ENCODE measurements around the gene SMAD1. TPM values are rescaled to one million over a fixed set of nuclear protein-coding genes. Genes with fewer than 3 reads are reported as not detected.

The SMAD1 gene
- total and polyA plus RNA-seq, 2 donors (not counting 1 experiment from before 2014, with no cell fraction given), result 13.0 to 25.1 TPM

- Histone ChIP-seq H4K20me1 (ENCODE audit: control insufficient read depth, extremely low read depth, insufficient read depth, low read length) (no peaks in the 10 kb centered on the region), H3K36me3 (ENCODE audit: control insufficient read depth, insufficient read depth, low read length) (no peaks in the 10 kb centered on the region), H3K79me2 (ENCODE audit: control insufficient read depth, insufficient read depth, low read length) (no peaks in the 10 kb centered on the region), H2AFZ (ENCODE audit: low read length) (no peak overlapping the region), H3K9me3 (ENCODE audit: control insufficient read depth, insufficient read depth, low read depth, low read length) (no peaks in the 10 kb centered on the region), H3K4me3 (replicated peaks in 1 of 4; ENCODE audit: control extremely low read depth in 1 of 4, insufficient read depth in 1 of 4, low read depth in 3 of 4, low read length in 4 of 4) (no peak overlapping the region), H3K27ac (ENCODE audit: insufficient read depth, low read length) (no peak overlapping the region), H3K4me1 (ENCODE audit: control insufficient read depth, extremely low read depth, insufficient read depth, low read length) (no peaks in the 10 kb centered on the region), H3K9ac (ENCODE audit: insufficient read depth, low read length) (no peak overlapping the region), H3K27me3 (ENCODE audit: control insufficient read depth, insufficient read depth, low read length) (no peaks in the 10 kb centered on the region), H3K4me2 (ENCODE audit: extremely low read depth, insufficient read depth, low read length) (no peak overlapping the region)
- TF ChIP-seq CTCF (conservative IDR thresholded peaks at IDR 0.05 in 1 of 2, IDR thresholded peaks at IDR 0.05 in 1 of 2; ENCODE audit: low read depth in 1 of 2, low read length in 2 of 2) (no peak), EZH2 (IDR thresholded peaks at IDR 0.05; ENCODE audit: low read length, missing control alignments) (no peak)
- DNase-seq (ENCODE audit: low read depth in 2 of 2), result no peak
Measured at GRCh38 chr4:145539671-145540070, 58.0 kb downstream of the SMAD1 start.

- Histone ChIP-seq H3K27ac (ENCODE audit: insufficient read depth, low read length) (no peak overlapping the region), H3K4me2 (ENCODE audit: extremely low read depth, insufficient read depth, low read length) (no peak overlapping the region), H3K27me3 (ENCODE audit: control insufficient read depth, insufficient read depth, low read length) (no peaks in the 10 kb centered on the region), H3K36me3 (ENCODE audit: control insufficient read depth, insufficient read depth, low read length) (no peaks in the 10 kb centered on the region), H4K20me1 (ENCODE audit: control insufficient read depth, extremely low read depth, insufficient read depth, low read length) (no peaks in the 10 kb centered on the region), H3K4me3 (replicated peaks in 1 of 4; ENCODE audit: control extremely low read depth in 1 of 4, insufficient read depth in 1 of 4, low read depth in 3 of 4, low read length in 4 of 4) (no peak overlapping the region), H3K79me2 (ENCODE audit: control insufficient read depth, insufficient read depth, low read length) (no peaks in the 10 kb centered on the region), H3K9me3 (ENCODE audit: control insufficient read depth, insufficient read depth, low read depth, low read length) (no peaks in the 10 kb centered on the region), H3K4me1 (ENCODE audit: control insufficient read depth, extremely low read depth, insufficient read depth, low read length) (peaks cover 3% of the 10 kb centered on the region), H3K9ac (ENCODE audit: insufficient read depth, low read length) (no peak overlapping the region), H2AFZ (ENCODE audit: low read length) (no peak overlapping the region)
- no peak for TF ChIP-seq EZH2 (IDR thresholded peaks at IDR 0.05; ENCODE audit: low read length, missing control alignments)
- DNase-seq (ENCODE audit: low read depth in 2 of 2), result peak; percentile 14 to 72
Measured at GRCh38 chr4:145540235-145540634, 58.6 kb downstream of the SMAD1 start.

- Histone ChIP-seq H3K4me2 (ENCODE audit: extremely low read depth, insufficient read depth, low read length) (no peak overlapping the region), H3K4me1 (ENCODE audit: control insufficient read depth, extremely low read depth, insufficient read depth, low read length) (peaks cover 8% of the 10 kb centered on the region), H3K9ac (ENCODE audit: insufficient read depth, low read length) (no peak overlapping the region), H4K20me1 (ENCODE audit: control insufficient read depth, extremely low read depth, insufficient read depth, low read length) (no peaks in the 10 kb centered on the region), H3K36me3 (ENCODE audit: control insufficient read depth, insufficient read depth, low read length) (no peaks in the 10 kb centered on the region), H2AFZ (ENCODE audit: low read length) (no peak overlapping the region), H3K27ac (ENCODE audit: insufficient read depth, low read length) (no peak overlapping the region), H3K4me3 (replicated peaks in 1 of 4; ENCODE audit: control extremely low read depth in 1 of 4, insufficient read depth in 1 of 4, low read depth in 3 of 4, low read length in 4 of 4) (no peak overlapping the region), H3K9me3 (ENCODE audit: control insufficient read depth, insufficient read depth, low read depth, low read length) (no peaks in the 10 kb centered on the region), H3K27me3 (ENCODE audit: control insufficient read depth, insufficient read depth, low read length) (no peaks in the 10 kb centered on the region), H3K79me2 (ENCODE audit: control insufficient read depth, insufficient read depth, low read length) (no peaks in the 10 kb centered on the region)
- DNase-seq (ENCODE audit: low read depth in 2 of 2), result no peak
- TF ChIP-seq CTCF (conservative IDR thresholded peaks at IDR 0.05 in 1 of 2, IDR thresholded peaks at IDR 0.05 in 1 of 2; ENCODE audit: low read depth in 1 of 2, low read length in 2 of 2) (no peak), EZH2 (IDR thresholded peaks at IDR 0.05; ENCODE audit: low read length, missing control alignments) (no peak)
Measured at GRCh38 chr4:145541346-145541745, 59.7 kb downstream of the SMAD1 start.
